C1 segment of cervical spinal cord (tissue), 14 donors: Measurements from ENCODE around the gene PCP4L1.
"Not testable (repeated sequence)": the region's sequence is repeated elsewhere in the genome, so short reads cannot be mapped to it uniquely, and the experiment has no call there.

Experiments
- DNase-seq, 14 donors: peaks; one replicate each; lab custom pipeline; 2025; lab: John Stamatoyannopoulos, UW

PCP4L1 gene

DNA sequence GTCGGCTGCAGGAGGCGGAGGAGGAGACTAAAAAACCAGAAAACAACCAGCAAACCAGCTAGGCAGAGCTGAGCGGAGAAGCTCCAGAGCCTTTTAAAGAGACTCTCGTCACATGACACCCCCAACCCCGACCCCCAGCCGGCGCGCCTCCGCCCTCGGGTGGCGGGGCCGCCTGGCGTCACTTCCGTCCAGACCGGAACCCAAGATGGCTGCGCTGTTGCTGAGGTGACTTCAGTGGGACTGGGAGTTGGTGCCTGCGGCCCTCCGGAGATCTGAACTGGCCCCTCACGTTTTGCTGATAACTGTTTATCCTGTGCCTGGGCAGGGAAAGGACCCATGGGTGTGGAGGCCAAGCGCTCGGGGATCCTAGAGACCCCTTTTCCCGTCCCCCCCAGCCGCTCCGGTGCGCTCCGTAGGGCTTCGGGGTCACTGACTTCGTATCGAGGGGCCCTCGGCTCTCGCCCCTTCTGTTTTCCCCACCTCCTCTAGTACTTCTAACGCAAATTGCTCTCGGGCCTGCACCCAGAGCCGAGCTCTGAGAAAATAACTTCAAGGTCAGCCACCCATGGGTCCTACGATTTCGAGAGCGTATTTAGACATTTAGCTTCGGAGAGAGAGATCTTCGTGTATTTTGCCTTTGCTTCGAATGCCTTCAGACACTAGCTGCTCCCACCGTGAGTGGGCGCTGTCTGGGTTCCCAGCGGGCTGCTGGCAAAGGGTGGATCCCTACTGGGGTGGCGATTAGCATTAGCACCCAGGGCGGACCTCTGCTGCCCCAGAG lies 55.8 kb downstream of the PCP4L1 start, which contains the start of gene SDHC:
Gene SDHC (plus strand): TSS at position 181 of the 781 bp plus-strand sequence. CDS start 25 bp downstream, at position 206.
- peak; percentile 42 to 95 (median 88) for DNase-seq

DNA sequence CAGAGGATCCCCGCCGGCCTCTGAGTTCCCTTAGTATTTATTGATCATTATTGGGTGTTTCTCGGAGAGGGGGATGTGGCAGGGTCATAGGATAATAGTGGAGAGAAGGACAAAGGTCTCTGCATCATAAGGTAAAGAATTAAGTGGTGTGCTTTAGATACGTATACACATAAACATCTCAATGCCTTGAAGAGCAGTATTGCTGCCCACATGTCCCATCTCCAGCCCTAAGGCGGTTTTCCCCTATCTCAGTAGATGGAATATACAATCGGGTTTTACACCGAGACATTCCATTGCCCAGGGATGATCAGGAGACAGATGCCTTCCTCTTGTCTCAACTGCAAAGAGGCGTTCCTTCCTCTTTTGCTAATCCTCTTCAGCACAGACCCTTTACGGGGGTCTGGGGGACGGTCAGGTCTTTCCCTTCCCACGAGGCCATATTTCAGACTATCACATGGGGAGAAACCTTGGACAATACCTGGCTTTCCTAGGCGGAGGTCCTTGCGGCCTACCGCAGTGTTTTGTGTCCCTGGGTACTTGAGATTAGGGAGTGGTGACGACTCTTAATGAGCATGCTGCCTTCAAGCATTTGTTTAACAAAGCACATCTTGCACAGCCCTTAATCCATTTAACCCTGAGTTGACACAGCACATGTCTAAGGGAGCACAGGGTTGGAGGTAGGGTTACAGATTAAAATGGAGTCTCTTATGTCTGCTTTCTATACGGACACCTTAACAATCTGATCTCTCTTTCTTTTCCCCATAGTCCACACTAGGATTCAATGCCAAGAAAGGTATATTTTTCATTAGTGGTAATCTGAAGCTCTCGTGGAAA lies 57.5 kb downstream of the PCP4L1 start:
- not testable (repeated sequence) for DNase-seq

DNA sequence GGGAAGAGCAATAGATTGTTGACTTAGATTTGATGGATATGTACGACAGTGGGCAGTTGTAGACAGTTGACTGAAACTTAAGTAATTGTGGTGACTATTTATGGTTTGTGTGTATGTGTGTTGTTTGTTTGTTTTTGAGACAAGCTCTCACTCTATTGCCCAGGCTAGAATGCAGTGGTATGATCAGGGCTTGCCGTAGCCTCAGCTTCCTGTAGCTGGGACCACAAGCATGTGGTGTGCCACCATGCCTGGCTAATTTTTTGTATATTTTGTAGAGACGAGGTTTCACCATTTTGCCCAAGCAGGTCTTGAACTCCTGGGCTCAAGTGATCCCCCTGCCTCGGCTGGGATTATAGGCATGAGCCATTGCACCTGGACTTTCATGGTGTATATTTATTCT lies 65.5 kb downstream of the PCP4L1 start:
- DNase-seq, result no peak

DNA sequence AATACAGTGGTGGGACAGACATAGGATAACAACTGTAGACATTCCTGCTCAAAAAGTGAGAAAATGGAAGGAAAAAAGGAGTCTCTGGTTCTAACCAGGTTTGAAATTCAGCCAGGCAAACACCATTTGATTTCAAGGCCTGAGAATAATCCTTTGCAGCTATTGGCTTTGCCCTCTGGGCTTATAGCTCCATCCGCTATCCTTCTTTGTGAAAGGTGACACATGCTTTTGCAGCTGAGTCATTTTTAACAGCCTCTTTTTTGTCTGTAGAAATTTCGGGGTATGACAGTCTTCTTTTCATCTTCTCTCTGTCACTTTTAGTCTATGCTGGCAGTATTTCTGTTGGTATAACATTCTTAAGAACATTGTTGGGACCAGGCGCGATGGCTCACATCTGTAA lies 71.8 kb downstream of the PCP4L1 start:
- DNase-seq, result no peak

DNA sequence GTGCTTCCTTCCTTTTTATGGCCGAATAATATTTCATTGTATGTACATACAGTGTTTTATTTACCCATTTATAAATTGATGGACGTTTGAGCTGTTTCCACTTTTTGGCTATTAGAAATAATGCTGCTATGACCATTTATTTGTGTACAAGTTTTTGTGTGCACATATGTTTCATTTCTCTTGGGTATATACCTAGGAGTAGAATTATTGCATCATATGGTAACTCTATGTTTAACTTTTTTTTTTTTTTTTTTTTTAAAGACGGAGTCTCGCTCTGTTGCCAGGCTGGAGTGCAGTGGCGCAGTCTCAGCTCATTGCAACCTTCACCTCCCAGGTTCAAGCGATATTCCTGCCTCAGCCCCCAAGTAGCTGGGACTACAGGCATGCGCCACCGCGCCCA lies 74.6 kb downstream of the PCP4L1 start:
- no peak for DNase-seq
